Measurements from ENCODE around the gene GET4.

Gene GET4

DNA sequence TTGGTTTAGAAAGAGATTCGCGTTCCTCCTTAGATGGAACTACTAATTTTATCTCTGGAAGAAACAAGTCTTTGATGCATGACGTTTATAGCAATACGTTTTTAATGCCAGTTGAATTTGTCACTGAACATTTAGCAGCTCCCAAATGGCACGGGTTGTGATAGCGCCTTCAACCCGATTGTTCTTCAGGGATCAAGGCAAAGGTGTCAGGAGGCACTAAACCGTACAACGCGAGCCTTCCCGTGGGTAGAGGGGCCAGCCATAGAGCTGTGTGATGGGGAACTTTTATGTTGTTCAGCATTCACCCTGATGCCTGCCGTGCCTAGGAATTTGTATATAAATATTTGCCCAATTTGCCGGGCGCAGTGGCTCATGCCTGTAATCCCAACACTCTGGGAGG, 3.4 kb downstream of the GET4 start:
- in situ Hi-C loops (cut with MboI; ENCODE audit: low pct_unique_long_range_greater_than_20kb, low sequenced_read_pairs, unreplicated experiment): no loop called here
- TF ChIP-seq, protein P1, sequence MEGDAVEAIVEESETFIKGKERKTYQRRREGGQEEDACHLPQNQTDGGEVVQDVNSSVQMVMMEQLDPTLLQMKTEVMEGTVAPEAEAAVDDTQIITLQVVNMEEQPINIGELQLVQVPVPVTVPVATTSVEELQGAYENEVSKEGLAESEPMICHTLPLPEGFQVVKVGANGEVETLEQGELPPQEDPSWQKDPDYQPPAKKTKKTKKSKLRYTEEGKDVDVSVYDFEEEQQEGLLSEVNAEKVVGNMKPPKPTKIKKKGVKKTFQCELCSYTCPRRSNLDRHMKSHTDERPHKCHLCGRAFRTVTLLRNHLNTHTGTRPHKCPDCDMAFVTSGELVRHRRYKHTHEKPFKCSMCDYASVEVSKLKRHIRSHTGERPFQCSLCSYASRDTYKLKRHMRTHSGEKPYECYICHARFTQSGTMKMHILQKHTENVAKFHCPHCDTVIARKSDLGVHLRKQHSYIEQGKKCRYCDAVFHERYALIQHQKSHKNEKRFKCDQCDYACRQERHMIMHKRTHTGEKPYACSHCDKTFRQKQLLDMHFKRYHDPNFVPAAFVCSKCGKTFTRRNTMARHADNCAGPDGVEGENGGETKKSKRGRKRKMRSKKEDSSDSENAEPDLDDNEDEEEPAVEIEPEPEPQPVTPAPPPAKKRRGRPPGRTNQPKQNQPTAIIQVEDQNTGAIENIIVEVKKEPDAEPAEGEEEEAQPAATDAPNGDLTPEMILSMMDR (IDR thresholded peaks at IDR 0.05; ENCODE audit: extremely low read depth, insufficient read depth, missing control alignments): no peak
- no peak for DNase-seq (ENCODE audit: low spot score)

DNA sequence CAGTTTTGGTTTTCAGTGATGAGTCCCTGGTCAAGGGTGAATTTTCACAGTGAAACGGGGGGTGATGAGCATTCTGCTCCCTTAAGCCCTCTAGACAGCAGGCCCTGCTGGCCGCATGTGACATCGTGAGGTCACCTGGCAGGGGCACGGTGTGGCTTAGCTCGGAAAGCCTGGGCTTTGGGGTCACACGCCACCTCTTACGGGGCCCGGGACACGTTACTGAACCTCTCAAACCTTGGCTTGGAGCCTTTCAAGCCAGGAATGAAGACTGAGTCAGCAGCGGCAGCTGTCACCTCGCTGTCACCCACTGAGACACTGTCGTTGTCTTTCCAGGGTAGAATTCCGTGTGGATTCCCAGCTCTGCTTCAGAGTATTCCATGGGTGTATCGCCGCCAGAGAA, 4.1 kb downstream of the GET4 start:
- TF ChIP-seq, protein P1 (IDR thresholded peaks at IDR 0.05; ENCODE audit: extremely low read depth, insufficient read depth, missing control alignments): no peak
- in situ Hi-C loops (cut with MboI; ENCODE audit: low pct_unique_long_range_greater_than_20kb, low sequenced_read_pairs, unreplicated experiment): no loop called here
- no peak for DNase-seq (ENCODE audit: low spot score)

DNA sequence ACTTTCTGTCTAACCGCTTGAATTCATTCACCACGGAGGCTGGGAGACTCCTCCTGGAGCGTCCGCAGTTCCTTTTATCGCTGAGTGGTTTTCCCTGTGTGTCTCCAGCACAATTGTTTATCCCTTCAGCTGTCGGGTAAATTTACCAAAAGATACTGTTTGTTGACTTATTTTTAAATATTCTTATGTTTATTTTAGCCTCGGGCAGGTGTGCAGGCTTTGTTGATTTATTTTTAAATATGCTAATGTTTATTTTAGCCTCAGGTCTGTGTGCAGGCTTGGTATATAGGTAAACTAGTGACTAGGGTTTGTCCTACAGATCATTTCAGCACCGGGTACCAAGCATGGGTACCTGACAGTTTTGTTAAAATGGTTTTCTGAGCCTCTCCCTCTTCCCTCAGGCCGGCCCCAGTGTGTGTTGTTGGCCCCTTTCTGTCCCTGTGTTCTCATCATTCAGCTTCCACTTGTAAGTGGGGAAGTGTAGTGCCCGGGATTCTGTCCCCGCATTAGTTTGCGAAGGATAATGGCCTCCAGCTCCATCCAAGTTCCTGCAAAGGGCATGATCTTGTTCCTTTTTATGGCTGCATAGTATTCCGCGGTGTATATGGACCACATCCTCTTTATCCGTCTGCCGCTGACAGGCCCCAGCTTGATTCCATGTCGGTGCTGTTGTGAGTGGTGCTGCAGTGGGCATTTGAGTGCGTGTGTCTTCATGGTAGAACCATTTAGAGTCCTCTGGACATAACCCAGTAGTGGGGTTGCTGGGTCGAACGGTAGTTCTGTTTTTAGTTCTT, 5.3 kb downstream of the GET4 start:
- in situ Hi-C loops (cut with MboI; ENCODE audit: low pct_unique_long_range_greater_than_20kb, low sequenced_read_pairs, unreplicated experiment): no loop called here

DNA sequence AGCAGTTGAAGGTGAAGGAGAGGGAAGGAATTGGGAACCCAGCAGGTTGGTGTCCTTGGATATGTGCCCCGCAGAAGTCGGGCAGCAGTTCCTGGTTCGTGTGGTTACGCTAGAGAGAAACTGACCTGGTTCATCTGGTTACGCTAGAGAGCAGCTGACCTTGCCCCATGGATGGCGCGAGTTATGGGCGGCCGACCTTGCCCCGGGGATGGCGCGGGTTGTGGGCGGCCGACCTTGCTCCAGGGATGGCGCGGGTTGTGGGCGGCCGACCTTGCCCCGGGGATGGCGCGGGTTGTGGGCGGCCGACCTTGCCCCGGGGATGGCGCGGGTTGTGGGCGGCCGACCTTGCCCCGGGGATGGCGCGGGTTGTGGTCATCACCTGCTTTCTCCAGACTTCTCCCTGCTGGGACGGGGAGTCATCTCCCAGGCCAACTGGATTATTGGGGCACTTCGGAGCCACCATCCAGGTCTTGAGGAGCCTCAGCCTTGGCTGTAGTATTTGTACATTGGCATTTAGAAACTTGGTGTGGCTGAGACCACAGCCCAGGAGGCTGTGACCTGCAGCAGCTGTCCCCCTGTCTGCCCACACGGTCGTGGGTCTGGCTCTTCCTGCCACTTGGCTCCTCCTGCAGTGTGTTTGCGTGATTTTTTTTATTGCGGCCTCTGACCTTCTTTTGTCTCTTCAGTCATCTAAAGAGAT, 6.1 kb downstream of the GET4 start:
- in situ Hi-C loops (cut with MboI; ENCODE audit: low pct_unique_long_range_greater_than_20kb, low sequenced_read_pairs, unreplicated experiment): no loop called here
- TF ChIP-seq, protein P1 (IDR thresholded peaks at IDR 0.05; ENCODE audit: extremely low read depth, insufficient read depth, missing control alignments): no peak
- DNase-seq (ENCODE audit: low spot score): no peak

More for the DNA sequence above, 5.3 kb downstream of the GET4 start:
- DNase-seq (ENCODE audit: low spot score): no peak
- TF ChIP-seq, protein P1 (IDR thresholded peaks at IDR 0.05; ENCODE audit: extremely low read depth, insufficient read depth, missing control alignments): no peak

DNA sequence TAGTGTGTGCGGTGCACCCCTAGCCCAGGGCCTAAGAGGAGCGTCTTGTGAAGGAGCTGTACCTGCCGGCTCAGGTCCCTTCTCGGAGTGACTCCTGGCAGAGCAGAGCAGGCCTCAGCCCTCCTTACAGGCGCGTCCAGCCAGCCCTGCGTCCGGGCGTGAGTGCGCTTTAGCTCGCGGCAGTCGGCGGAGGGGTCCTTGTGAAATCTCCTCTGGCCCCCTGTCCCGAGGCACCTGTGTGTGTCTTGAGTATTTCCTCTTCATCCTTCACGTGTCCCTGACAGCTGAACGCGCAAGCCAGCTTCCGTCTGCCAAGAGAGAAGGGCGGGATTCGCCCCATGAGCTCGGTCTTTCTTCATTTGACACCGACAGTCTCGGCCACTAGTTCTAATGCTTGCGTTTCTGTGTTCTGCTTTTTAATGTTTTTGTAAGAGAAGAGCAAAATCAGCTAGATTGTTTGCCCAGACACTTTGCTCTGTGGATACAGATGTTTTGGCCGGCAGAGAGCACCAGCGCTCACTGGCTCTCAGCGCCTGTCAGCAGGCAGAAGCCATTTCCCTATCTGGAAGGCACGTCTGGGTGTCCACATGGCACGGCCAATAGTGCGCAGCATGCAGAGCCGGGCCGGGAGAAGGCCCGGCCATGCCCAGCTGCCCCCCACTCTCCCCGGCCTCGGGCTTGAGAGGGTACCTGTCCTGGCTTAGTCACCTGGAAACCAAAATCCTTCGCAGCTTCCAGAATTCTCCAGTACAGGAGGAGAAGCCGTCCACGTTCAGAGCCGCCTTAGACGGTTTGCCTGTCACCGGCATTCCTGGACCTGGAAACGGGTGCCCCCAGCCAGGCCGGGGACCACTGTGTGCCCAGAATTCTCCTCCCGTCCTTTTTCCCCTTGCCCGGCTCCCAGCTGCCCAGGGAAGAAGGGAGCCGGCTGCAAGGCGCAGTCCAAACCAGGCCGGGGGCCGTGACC, 7.0 kb downstream of the GET4 start:
- TF ChIP-seq, protein P1 (IDR thresholded peaks at IDR 0.05; ENCODE audit: extremely low read depth, insufficient read depth, missing control alignments): no peak
- DNase-seq (ENCODE audit: low spot score): no peak
- in situ Hi-C loops (cut with MboI; ENCODE audit: low pct_unique_long_range_greater_than_20kb, low sequenced_read_pairs, unreplicated experiment): no loop called here
